HG02870 (cell line): ENCODE data around the gene LRRC17.
A peak's percentile ranks its signal among the peaks of the same experiment; 100 is the strongest.

Experiments used
- ATAC-seq: cut with Tn5 transposase; IDR thresholded peaks from one replicate; pipeline ENCODE4 v1.9.1; 2021; ENCODE audit warnings: mild to moderate bottlenecking, moderate library complexity; ENCODE audit not compliant: unreplicated experiment

The LRRC17 gene

GRCh38 chr7:102912742-102913141 is at the start of gene LRRC17:
TSS of gene LRRC17 (plus strand) at chr7:102913000. CDS start at chr7:102933914, 20,914 bp downstream.
- no peak for ATAC-seq

- ATAC-seq, result no peak
Measured at GRCh38 chr7:102864958-102865357, 47.8 kb upstream of the LRRC17 start.

GRCh38 chr7:102866535-102867215 is 46.1 kb upstream of the LRRC17 start:
- ATAC-seq, result no peak

- no peak for ATAC-seq
Measured at GRCh38 chr7:102869195-102869594, 43.6 kb upstream of the LRRC17 start.

GRCh38 chr7:102872460-102872859 is 40.3 kb upstream of the LRRC17 start:
- no peak for ATAC-seq

GRCh38 chr7:102873470-102874165 is 39.2 kb upstream of the LRRC17 start:
- ATAC-seq, result peak; percentile 27

- ATAC-seq, result peak; percentile 98
Measured at GRCh38 chr7:102874166-102874829, 38.5 kb upstream of the LRRC17 start.

GRCh38 chr7:102874966-102875365 is 37.8 kb upstream of the LRRC17 start:
- no peak for ATAC-seq

GRCh38 chr7:102875700-102876295 is 37.0 kb upstream of the LRRC17 start:
- ATAC-seq, result no peak

- ATAC-seq, result no peak
Measured at GRCh38 chr7:102883098-102883860, 29.5 kb upstream of the LRRC17 start.

GRCh38 chr7:102888561-102889233 is 24.1 kb upstream of the LRRC17 start:
- no peak for ATAC-seq

GRCh38 chr7:102889851-102890250 is 22.9 kb upstream of the LRRC17 start:
- ATAC-seq, result no peak

- no peak for ATAC-seq
Measured at GRCh38 chr7:102890292-102890970, 22.4 kb upstream of the LRRC17 start.

- ATAC-seq, result no peak
Measured at GRCh38 chr7:102890971-102891692, 21.7 kb upstream of the LRRC17 start.

GRCh38 chr7:102891693-102892261 is 21.0 kb upstream of the LRRC17 start:
- no peak for ATAC-seq

GRCh38 chr7:102892631-102893278 is 20.0 kb upstream of the LRRC17 start:
- no peak for ATAC-seq

GRCh38 chr7:102895602-102896001 is 17.2 kb upstream of the LRRC17 start:
- no peak for ATAC-seq

GRCh38 chr7:102896585-102896984 is 16.2 kb upstream of the LRRC17 start:
- ATAC-seq, result no peak
